PFSK-1 (cell line): Measurements from ENCODE around the gene ERVK3-1.

ENCODE experiments used
- FOXP2 ChIP-seq: optimal IDR thresholded peaks from 2 replicates; pipeline ENCODE3; 2011; ENCODE audit warnings: borderline replicate concordance, control low read depth, inconsistent platforms; ENCODE audit not compliant: insufficient read depth; ENCODE audit errors: extremely low read length, extremely low read depth
- POLR2AphosphoS5 ChIP-seq: IDR thresholded peaks from 2 replicates; pipeline ENCODE4 v1.6.1; 2012; ENCODE audit warnings: low read depth, mild to moderate bottlenecking, control low read depth, low read length, moderate library complexity
- SIN3A ChIP-seq: IDR thresholded peaks from 2 replicates; pipeline ENCODE4 v1.6.1; 2012; ENCODE audit warnings: mild to moderate bottlenecking, low read length, moderate library complexity, borderline replicate concordance; ENCODE audit not compliant: insufficient read depth
- TAF1 ChIP-seq: IDR thresholded peaks from 2 replicates; pipeline ENCODE4 v1.6.1; 2012; ENCODE audit warnings: low read length, control low read depth, borderline replicate concordance; ENCODE audit not compliant: insufficient read depth
- TF ChIP-seq, protein P1 (sequence below), 2 experiments: IDR thresholded peaks; 2 replicates each; pipeline versions ENCODE4 v1.6.1 to v1.8.0; 2011 to 2012; ENCODE audit warnings: low read depth in 2 of 2, low read length in 2 of 2, control low read depth in 1 of 2, inconsistent platforms in 1 of 2, mild to moderate bottlenecking in 1 of 2, moderate library complexity in 1 of 2; ENCODE audit not compliant: insufficient read depth in 1 of 2

The ERVK3-1 gene

DNA sequence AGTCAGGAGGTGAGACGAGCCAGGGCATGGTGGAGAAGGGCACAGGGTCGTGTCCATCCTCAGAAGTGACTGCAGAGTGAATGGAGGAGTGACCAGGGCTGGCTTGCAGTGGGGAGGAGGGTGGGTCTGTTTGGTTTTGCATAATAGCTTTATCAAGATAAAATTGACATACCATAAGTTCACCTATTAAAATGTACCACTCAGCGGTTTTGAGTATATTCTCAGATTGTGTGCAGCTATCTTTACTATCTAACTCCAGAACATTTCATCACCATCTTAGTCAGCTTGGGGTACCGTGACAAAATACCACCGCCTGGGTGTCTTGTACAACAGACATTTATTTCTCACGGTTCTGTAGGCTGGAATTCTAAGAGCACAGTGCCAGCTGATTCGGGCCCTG, 13.2 kb upstream of the ERVK3-1 start:
- TF ChIP-seq POLR2AphosphoS5: no peak
- TF ChIP-seq TAF1: no peak
- TF ChIP-seq, protein P1, sequence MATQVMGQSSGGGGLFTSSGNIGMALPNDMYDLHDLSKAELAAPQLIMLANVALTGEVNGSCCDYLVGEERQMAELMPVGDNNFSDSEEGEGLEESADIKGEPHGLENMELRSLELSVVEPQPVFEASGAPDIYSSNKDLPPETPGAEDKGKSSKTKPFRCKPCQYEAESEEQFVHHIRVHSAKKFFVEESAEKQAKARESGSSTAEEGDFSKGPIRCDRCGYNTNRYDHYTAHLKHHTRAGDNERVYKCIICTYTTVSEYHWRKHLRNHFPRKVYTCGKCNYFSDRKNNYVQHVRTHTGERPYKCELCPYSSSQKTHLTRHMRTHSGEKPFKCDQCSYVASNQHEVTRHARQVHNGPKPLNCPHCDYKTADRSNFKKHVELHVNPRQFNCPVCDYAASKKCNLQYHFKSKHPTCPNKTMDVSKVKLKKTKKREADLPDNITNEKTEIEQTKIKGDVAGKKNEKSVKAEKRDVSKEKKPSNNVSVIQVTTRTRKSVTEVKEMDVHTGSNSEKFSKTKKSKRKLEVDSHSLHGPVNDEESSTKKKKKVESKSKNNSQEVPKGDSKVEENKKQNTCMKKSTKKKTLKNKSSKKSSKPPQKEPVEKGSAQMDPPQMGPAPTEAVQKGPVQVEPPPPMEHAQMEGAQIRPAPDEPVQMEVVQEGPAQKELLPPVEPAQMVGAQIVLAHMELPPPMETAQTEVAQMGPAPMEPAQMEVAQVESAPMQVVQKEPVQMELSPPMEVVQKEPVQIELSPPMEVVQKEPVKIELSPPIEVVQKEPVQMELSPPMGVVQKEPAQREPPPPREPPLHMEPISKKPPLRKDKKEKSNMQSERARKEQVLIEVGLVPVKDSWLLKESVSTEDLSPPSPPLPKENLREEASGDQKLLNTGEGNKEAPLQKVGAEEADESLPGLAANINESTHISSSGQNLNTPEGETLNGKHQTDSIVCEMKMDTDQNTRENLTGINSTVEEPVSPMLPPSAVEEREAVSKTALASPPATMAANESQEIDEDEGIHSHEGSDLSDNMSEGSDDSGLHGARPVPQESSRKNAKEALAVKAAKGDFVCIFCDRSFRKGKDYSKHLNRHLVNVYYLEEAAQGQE (IDR thresholded peaks at IDR 0.05; ENCODE audit: insufficient read depth in 1 of 2, low read depth in 2 of 2, low read length in 2 of 2): no peak
- no peak for TF ChIP-seq FOXP2
- TF ChIP-seq SIN3A: no peak

DNA sequence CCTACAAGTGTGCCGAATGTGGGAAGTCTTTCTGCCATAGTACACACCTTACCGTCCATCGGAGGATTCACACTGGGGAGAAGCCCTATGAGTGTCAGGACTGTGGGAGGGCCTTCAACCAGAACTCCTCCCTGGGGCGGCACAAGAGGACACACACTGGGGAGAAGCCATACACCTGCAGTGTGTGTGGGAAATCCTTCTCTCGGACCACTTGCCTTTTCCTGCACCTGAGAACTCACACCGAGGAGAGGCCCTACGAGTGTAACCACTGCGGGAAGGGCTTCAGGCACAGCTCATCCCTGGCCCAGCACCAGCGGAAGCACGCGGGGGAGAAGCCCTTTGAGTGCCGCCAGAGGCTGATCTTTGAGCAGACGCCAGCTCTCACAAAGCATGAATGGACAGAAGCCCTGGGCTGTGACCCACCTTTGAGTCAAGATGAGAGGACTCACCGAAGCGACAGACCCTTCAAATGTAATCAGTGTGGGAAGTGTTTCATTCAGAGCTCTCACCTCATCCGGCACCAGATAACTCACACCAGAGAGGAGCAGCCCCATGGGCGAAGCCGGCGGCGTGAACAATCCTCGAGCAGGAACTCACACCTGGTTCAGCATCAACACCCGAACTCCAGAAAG, 10.3 kb upstream of the ERVK3-1 start:
- TF ChIP-seq TAF1 (no peak), POLR2AphosphoS5 (no peak), FOXP2 (no peak), SIN3A (no peak)
- TF ChIP-seq, protein P1 (IDR thresholded peaks at IDR 0.05; ENCODE audit: insufficient read depth in 1 of 2, low read depth in 2 of 2, low read length in 2 of 2): no peak

DNA sequence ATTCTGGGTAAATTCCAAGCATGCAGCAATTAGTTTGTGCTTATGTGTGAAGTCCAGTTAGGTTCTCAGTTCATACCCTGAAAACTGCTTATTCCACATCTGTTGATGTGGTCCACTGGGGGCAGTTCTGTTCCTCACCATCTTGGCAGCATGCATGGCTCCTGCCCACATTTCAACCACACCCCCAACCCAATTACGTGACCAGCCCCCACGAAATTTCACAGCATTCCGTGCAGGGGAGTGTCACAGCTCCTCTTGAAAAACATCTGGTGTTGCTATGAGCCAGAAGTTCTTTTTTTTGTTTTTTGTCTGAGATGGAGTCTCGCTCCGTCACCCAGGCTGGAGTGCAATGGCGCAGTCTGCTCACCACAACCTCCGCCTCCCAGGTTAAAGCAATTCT, 9.1 kb upstream of the ERVK3-1 start:
- TF ChIP-seq TAF1 (no peak), POLR2AphosphoS5 (no peak), SIN3A (no peak), FOXP2 (no peak)
- TF ChIP-seq, protein P1 (IDR thresholded peaks at IDR 0.05; ENCODE audit: insufficient read depth in 1 of 2, low read depth in 2 of 2, low read length in 2 of 2): no peak

DNA sequence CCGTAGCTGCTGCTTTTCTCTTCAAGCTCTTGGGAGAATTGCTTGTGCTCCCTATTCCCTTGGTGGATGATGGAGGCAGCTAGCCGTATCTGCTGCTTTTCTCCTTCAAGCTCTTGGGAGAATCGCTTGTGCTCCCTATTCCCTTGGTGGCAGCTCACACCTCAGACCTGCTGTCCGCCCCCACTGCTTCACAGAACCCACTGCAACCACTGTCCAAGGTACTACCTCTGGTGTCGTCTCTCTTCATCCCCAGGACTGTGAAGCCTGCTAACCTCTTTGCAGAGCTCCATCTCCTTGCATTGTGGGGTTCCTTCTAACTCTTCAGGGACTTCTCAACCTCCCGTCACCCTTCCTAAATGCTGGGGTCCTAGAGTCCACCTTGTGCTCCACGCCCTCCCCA, 4.6 kb upstream of the ERVK3-1 start:
- no peak for TF ChIP-seq POLR2AphosphoS5
- TF ChIP-seq, protein P1 (IDR thresholded peaks at IDR 0.05; ENCODE audit: insufficient read depth in 1 of 2, low read depth in 2 of 2, low read length in 2 of 2): peak in 1 of 2 experiments; percentile 80; a peak in 2 of 4 replicates

DNA sequence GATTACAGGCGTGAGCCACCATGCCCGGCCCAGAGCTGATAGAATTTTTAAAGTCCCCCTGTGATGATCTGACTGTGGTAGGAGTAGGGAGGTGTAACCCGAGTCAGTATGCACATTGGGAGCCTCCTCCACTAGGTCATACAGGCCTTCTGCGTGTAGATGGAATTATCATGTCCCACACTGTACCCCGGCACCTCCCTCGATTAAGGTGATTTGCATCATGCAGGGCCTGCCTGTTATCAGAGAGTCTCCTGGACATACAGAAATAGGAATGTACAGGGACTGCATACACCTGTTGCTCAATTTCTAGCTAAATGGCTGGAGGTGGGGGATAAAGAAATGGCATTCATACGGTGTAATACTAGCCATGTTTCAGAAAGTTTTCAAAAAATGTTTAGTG, 922 bp upstream of the ERVK3-1 start:
- TF ChIP-seq TAF1: no peak
- TF ChIP-seq, protein P1 (IDR thresholded peaks at IDR 0.05; ENCODE audit: insufficient read depth in 1 of 2, low read depth in 2 of 2, low read length in 2 of 2): no peak
- TF ChIP-seq POLR2AphosphoS5: no peak
- no peak for TF ChIP-seq SIN3A
- no peak for TF ChIP-seq FOXP2
